ENCODE measurements around the gene SDHB. TPM values are rescaled to one million over a fixed set of nuclear protein-coding genes. Genes with fewer than 3 reads are reported as not detected.

SDHB gene
- total RNA-seq, 1 donor from 2014 or later: 89.3 TPM

DNA sequence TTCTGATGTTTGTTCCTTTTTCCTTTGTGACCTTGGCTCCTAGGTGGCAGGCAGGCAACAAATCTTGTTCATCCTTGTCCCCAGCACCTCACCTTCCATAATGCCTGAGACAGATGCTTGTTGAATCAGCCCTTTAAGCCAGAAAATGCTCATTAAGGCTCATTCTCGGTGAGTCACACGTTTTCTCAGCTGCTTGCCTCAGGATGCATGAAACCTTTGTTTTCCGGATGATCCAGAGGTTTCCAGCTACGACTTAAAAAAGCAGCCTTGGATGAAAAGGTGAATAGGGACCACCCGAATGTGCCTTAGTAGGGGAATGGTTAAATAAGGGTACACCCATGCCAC is 37.5 kb downstream of the SDHB start:
- no peak for DNase-seq (ENCODE audit: low spot score in 2 of 2)
- FAIRE-seq: no peak

DNA sequence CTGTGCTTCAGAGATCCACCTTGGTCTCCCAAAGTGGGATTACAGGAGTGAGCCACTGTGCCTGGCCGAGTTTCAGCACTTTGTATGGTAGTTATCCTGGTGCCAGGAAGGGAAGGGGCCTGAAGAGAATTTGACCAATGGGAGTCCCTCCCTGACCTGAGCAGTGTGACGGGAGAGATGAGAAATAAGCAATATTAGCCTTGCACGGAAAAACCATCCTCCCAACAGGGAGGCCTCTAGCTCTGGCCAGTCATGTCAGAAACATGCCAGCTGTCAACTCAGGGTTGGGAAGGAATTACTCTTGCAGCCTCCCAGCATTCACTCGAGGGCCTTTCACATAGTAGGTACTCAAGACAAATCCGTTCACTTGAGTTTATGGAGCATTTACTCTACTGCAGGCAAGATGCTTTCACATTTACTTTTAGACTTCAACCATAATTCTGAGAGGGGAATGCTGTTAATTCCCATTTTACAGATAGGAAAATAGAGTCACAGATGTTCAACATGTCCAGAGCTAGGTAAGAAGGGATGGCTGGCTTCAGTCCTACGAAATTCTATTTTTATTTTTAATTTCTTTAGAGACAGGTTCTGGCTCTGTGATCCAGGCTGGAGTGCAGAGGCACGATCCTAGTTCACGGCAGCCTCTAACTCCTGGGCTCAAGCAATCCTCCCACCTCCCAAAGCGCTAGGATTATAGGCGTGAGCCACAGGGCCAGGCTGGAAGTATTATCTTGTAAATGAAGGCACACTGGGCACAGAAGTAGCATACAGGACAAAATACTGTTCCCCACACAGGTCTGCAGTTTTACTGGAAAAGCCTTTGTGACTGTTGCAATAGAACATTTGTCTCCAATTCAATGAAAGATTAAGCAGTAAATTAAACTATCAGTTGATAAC is 38.9 kb downstream of the SDHB start:
- DNase-seq (ENCODE audit: low spot score in 2 of 2) (no peak), FAIRE-seq (no peak)

- peak in 1 of 2 donors; percentile 6 for DNase-seq (ENCODE audit: low spot score in 2 of 2)
Observed at GRCh38 chr1:17013491-17014320, 40.1 kb downstream of the SDHB start.

DNA sequence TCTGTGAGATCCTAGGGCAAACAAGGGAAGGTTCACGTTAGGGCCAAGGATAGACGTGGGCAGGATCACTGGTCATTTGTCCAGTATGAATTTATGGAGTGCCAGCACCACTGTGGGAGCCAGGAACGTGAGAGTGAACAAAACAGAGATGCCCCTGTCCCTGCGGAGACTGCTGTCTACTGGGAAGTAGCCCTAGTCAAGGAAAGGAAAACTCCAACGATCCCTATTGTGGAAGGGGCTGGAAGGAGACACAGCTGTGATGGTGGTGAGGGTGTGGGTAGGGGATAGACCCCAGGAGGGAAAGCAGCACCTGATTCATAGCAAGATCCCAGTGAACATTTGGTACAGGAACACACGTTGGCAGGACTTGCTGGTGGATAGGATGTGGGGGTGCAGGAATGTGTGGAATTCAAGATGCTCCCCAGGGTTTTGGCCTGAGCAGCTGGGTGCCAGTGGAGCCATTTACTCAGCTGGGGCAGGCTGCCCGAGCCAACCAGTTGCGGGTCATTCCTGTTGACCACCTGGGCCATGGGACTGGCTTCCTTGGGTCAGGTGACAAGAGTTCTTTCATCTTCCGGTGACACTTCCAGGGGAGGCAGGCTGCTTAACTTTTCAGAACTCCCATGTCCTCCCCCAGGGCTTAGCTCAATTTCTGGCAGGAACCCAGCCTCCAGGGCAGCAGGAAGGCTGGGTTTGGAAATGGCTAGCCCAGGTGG is 40.9 kb downstream of the SDHB start:
- FAIRE-seq (no peak), DNase-seq (ENCODE audit: low spot score in 2 of 2) (no peak)

More at GRCh38 chr1:17013491-17014320, 40.1 kb downstream of the SDHB start:
- no peak for FAIRE-seq

DNA sequence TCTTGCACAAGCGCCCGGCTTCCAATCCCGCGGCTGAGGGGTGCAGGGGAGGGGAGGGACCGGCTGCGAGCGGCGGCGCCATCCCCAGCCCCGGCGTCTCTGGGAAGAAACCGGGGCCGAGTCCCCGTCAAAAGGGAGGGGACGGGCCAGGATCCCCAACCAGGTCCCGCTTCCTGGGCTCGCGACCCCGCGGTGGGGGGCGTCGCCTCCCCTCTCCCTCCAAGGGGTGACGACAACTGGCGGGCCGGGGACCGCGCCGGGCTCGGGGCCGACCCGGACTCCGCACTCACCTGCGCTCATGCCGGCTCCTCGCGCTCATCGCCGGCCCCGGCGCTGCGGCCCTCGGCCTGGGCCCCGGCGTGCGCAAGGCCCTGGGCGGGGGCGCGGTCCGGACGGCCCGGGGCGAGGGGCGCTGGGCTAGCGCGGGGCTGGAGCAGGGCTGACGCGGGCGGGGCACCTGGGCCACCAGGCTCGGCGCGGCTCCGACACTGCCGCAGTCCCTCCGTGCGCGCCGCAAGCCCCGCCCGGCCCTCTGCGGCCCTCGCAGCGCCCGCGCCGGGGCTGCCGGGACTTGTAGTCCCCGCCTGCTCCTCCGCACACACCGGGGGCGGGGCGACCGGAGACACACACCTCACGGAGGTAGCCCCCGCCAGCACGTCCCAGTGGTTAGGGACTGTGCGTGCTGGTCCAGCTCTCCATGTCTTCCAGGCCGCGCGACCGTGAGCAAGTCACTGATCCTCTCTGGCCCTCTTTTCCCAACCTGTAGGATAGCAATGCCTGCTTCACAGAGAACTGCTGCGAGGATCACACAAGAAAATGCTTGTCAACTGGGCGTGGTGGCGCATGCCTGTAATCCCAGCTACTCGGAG is 42.2 kb downstream of the SDHB start, which contains the start of gene ATP13A2:
Gene ATP13A2, minus strand, starts transcription at position 490 of the 869 bp plus-strand sequence. Its CDS starts 190 bp downstream, at position 300.
- DNase-seq (ENCODE audit: low spot score in 2 of 2) (peak; percentile 88 to 89), FAIRE-seq (no peak)

DNA sequence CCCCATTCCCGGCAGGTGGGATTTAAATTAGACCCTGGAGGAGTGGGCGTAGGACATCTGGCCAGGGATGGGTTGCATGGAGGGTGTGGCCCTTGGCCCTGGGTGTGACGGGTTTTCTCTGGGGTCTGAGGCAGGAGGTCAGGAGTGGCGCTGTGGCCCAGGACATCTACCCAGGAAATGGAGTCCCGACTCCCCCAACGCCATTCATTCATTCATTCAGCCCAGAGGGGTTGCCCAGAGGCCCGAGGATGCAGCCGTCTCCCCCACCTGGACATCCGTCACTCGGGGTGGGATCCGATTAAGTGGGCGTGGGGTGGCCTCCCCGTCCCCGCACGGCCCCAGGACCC is 42.8 kb downstream of the SDHB start:
- FAIRE-seq (no peak), DNase-seq (ENCODE audit: low spot score in 2 of 2) (peak; percentile 32 to 40)

GRCh38 chr1:17009706-17010105 is 44.1 kb downstream of the SDHB start:
- peak; percentile 18 to 34 for DNase-seq (ENCODE audit: low spot score in 2 of 2)
- FAIRE-seq: no peak

GRCh38 chr1:17008208-17008855 is 45.5 kb downstream of the SDHB start:
- peak in 1 of 2 donors; percentile 5 for DNase-seq (ENCODE audit: low spot score in 2 of 2)
- no peak for FAIRE-seq

DNA sequence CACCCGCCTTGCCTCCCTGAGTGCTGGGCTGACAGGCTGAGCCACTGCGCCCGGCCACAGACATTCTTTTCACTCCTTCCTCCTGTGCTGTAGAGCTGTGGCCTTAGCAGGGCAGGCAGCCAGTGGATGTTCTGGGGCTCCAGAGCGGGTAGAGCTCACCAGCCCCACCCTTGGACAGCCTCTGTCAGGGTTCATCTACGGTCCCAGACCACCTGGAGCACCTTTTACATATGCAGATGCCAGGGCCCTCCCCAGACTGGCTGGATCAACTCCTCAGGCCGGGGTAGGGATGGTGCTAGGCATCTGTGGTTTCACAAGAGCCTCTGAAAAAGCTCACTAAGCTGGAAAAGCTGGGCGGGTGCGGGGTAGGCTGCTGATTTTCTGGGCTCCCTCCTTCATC is 46.7 kb downstream of the SDHB start:
- DNase-seq (ENCODE audit: low spot score in 2 of 2) (peak in 1 of 2 donors; percentile 6), FAIRE-seq (no peak)

DNA sequence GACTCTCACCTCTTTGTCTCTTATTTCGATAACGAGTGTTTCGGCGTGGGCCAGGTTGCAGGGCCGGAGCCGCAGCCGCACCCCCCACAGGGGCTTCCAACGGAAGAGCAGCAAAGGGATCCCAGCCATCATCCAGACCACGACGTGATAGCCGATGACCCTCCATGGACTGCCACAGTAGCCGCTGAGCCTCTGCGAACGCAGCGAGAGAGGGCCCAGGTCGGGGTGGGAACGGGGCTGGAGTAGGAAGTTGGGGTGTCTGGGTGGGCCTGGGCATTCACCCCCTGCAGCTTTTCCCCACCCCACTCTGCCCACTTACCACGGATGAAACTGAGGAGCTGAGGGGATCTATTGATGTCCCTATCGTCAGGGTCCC is 48.5 kb downstream of the SDHB start:
- DNase-seq (ENCODE audit: low spot score in 2 of 2) (no peak), FAIRE-seq (no peak)

DNA sequence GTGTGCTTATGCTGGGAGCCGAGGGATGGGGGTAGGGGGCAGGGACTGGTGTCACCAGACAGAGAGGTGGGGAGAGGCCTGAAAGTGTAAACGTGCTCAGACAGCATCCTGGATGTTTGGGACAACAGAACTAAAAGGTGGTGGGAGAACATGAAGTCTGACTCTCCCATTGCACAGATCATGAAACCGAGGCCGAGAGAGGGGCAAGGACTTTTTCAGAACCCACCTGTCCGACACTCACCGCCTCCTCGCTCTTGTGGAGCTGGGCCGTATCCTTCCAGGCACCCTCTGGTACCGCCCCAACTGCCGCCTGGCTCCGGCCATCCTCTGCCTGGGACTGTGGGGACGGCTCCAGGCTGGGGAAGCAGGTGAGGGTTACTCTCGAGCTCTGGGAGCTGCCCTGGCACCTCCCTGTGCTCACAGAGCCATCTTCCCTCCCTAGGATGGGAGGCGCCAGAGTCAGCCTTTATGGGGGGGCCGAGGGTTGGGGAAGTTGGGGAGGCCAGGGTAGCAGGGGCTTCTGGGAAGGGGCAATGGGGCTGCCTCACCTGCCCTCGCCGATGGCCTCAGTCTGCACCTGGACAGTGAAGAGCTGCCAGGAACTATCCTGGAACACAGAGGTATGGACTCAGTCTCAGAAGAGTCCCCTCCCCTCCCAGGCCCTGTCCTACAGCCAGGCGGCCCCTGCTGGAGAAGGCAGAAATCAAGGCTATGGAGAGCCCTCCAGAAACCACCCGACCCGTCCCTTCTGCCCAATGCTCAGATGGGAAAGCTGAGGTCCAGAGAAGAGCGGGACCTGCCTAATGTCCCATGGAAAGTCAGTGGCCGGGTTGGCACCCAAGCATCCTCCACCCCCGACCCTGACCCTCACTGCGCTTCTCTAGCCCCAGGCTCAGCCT is 49.1 kb downstream of the SDHB start:
- peak in 1 of 2 donors; percentile 8 for DNase-seq (ENCODE audit: low spot score in 2 of 2)
- FAIRE-seq: no peak

- DNase-seq (ENCODE audit: low spot score in 2 of 2) (no peak), FAIRE-seq (no peak)
Observed at GRCh38 chr1:17002524-17002902, 51.3 kb downstream of the SDHB start.

DNA sequence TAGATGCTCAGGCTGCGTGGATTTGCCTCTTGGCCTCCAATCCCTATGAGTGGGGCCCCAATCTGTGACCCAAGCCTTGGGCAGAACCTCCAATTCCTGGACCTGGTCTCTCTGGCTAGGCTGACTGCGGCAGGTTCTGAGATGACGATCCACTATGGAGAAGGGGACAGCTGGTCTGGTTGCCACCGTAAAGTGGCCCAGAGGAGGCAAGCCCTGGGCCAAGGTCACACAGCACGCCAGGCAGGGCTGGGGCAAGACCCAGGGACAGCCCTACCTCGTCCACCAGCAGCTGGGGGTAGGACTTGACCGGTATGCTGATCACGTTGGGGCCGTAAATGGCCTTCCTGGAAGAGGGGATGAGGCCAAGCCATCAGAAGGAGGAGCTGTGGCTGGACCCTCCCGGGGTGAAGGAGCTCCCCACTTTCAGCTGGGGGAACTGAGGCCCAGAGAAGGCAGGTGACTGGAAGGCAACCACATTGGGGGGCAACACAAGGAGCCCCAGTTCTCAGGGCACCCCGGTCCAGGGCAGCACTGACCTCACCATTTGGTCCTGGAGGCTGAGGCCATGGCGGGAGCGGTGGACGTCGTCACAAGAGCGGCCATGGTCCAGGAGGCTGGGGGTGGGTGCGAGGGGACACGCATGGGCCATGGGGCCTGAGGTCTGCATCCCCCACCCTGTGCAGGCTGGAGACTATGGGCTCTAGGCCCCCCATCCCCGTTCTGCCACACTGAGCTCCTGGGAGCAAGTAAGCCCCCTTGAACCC is 51.9 kb downstream of the SDHB start:
- no peak for FAIRE-seq

GRCh38 chr1:16999863-17000262 is 54.0 kb downstream of the SDHB start:
- FAIRE-seq (no peak), DNase-seq (ENCODE audit: low spot score in 2 of 2) (peak; percentile 6 to 10)

More for the DNA sequence above, 51.9 kb downstream of the SDHB start:
- DNase-seq (ENCODE audit: low spot score in 2 of 2): peak; percentile 7 to 12

GRCh38 chr1:16998589-16998988 is 55.2 kb downstream of the SDHB start:
- DNase-seq (ENCODE audit: low spot score in 2 of 2) (no peak), FAIRE-seq (no peak)

- FAIRE-seq (no peak), DNase-seq (ENCODE audit: low spot score in 2 of 2) (no peak)
Observed at GRCh38 chr1:16996845-16997244, 57.0 kb downstream of the SDHB start.

DNA sequence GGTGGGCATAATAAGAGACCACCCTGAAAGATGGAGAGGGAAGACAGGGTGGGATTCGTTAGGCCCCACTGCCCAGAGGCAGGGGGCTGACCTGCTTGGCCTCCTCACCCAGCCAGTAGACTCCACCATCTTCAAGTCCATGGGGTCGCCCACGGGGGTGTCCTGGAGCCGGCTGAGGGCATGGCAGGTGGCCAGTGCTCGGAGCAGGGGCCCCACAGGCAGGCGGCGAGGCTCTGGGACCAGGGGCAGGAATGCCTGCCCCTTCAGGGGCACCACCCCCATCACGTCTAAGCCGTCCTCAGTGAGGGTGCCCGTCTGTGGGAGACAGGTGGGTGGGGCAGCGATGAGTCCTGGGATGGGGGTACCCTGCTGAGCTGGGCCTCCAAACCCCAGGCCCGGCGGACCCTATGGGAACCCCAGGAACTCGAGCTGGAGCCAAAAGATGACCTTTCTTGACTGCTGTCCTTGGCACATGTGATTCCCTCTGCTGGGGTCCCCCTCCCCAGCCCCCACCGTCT is 60.3 kb downstream of the SDHB start:
- DNase-seq (ENCODE audit: low spot score in 2 of 2) (no peak), FAIRE-seq (no peak)

All from frontal cortex (tissue), 4 donors.